ENCODE results near the gene APP. TPM values are rescaled to one million over a fixed set of nuclear protein-coding genes. Genes with fewer than 3 reads are reported as not detected.
A peak's percentile ranks its signal among the peaks of the same experiment; 100 is the strongest.
"Not testable (repeated sequence)": the region's sequence is repeated elsewhere in the genome, so short reads cannot be mapped to it uniquely, and the experiment has no call there.

APP gene
- total RNA-seq, 1 donor from 2014 or later, result 1,137 TPM

DNA sequence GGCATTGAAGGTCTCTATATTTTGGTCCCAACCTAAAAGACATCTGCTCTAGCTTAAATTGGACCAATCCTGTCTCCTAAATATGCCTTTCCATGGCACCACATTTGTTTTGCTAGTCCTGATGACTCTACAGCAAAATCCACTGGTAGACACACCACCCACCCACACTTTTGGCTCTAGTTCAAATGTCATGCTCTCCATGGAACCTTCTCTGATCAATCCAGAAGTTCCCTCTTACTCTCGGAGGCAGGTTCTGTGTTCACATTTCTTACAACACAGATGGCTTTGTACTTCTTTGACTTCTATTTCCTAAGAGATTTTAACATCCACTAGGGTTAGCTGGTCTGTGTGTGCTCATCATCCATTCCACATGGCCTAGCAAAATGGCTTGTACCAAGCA lies 151.3 kb downstream of the APP start:
- Mint-ChIP-seq H3K9me3 (ENCODE audit: unreplicated experiment) (no peaks in the 10 kb centered on the region), H3K36me3 (ENCODE audit: low read depth, unreplicated experiment) (peaks cover 32% of the 10 kb centered on the region), H3K27me3 (ENCODE audit: unreplicated experiment) (peaks cover 7% of the 10 kb centered on the region), H3K27ac (ENCODE audit: unreplicated experiment) (no peak overlapping the region), H3K4me1 (ENCODE audit: unreplicated experiment) (peaks cover 10% of the 10 kb centered on the region), H3K4me3 (ENCODE audit: unreplicated experiment) (no peak overlapping the region)
- no peak for DNase-seq (ENCODE audit: low spot score)
- TF ChIP-seq, protein P1, sequence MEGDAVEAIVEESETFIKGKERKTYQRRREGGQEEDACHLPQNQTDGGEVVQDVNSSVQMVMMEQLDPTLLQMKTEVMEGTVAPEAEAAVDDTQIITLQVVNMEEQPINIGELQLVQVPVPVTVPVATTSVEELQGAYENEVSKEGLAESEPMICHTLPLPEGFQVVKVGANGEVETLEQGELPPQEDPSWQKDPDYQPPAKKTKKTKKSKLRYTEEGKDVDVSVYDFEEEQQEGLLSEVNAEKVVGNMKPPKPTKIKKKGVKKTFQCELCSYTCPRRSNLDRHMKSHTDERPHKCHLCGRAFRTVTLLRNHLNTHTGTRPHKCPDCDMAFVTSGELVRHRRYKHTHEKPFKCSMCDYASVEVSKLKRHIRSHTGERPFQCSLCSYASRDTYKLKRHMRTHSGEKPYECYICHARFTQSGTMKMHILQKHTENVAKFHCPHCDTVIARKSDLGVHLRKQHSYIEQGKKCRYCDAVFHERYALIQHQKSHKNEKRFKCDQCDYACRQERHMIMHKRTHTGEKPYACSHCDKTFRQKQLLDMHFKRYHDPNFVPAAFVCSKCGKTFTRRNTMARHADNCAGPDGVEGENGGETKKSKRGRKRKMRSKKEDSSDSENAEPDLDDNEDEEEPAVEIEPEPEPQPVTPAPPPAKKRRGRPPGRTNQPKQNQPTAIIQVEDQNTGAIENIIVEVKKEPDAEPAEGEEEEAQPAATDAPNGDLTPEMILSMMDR (IDR thresholded peaks at IDR 0.05; ENCODE audit: unreplicated experiment), result no peak

DNA sequence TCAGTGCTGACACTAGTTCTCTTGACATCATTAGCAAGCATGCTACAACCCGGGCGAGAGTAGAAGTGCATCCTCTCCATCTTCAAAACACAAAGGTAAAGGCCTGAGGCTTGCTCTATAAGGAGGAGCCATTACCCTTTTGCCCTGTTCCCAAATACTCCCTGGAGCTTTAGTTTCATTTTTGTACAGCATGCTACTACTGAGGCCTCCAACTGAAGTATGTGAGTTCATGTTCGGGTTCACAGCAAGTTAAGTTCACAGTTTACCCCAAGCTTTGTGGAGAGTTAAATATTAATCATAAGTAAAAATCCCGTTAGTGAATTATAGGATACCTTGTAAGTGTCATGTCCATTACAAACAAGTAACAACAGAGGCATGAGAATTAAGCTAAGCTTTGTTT lies 156.6 kb downstream of the APP start:
- H3K4me1 Mint-ChIP-seq (ENCODE audit: unreplicated experiment), result peaks cover 10% of the 10 kb centered on the region
- H3K9me3 Mint-ChIP-seq (ENCODE audit: unreplicated experiment), result no peaks in the 10 kb centered on the region
- TF ChIP-seq, protein P1 (IDR thresholded peaks at IDR 0.05; ENCODE audit: unreplicated experiment), result no peak
- no peak overlapping the region for H3K4me3 Mint-ChIP-seq (ENCODE audit: unreplicated experiment)
- peaks cover 4% of the 10 kb centered on the region for H3K27me3 Mint-ChIP-seq (ENCODE audit: unreplicated experiment)
- peaks cover 16% of the 10 kb centered on the region for H3K36me3 Mint-ChIP-seq (ENCODE audit: low read depth, unreplicated experiment)
- no peak for DNase-seq (ENCODE audit: low spot score)
- H3K27ac Mint-ChIP-seq (ENCODE audit: unreplicated experiment), result no peak overlapping the region

DNA sequence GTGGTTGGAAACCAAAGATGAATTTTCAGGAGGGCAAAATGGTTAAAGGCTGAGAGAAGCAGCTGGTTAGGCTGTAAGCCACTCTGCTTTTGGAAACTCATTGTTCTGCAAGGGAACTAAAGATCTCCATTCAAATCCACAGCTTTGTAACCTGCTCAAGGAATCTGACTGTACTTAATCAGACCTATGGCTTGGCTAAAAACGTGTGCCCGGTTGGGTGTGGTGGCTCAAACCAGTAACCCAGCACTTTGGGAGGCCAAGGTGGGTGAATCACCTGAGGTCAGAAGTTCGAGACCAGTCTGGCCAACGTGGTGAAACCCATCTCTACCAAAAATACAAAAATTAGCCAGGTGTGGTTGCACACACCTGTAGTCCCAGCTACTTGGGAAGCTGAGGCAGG lies 158.1 kb downstream of the APP start:
- Mint-ChIP-seq H3K4me1 (ENCODE audit: unreplicated experiment) (peaks cover 20% of the 10 kb centered on the region), H3K36me3 (ENCODE audit: low read depth, unreplicated experiment) (peaks cover 13% of the 10 kb centered on the region), H3K27ac (ENCODE audit: unreplicated experiment) (peak overlapping the region; percentile 48)
- DNase-seq (ENCODE audit: low spot score); H3K4me3 Mint-ChIP-seq (ENCODE audit: unreplicated experiment); H3K27me3 Mint-ChIP-seq (ENCODE audit: unreplicated experiment); H3K9me3 Mint-ChIP-seq (ENCODE audit: unreplicated experiment): not testable (repeated sequence)

DNA sequence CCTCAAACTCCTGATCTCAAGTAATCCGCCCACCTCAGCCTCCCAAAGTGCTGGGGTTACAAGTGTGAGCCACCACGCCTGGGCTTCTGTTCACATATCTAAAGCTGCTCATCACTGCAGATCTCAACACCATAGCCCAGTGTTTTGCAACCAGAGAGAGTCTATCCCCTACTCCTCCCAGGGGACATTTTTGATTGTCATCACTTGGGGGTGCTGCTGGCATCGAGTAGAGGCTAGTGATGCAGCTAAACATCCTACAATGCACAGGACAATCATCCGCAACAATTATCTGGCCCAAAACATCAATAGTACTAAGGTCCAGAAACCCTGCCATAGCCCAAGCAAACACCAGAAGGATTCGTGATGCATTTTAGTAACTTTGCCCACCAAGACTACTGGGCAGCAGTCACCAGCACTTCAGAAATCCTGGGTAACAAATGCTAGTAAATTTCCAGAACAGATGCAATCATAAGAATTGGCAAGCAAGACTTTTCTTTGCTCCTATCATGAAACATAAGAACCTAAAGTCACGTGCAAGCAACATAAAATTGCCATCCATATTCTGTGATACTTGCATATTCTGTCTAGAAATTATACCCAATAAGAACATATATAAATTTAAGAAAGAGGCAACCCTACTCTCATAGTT lies 159.2 kb downstream of the APP start:
- Mint-ChIP-seq H3K4me1 (ENCODE audit: unreplicated experiment) (peaks cover 20% of the 10 kb centered on the region), H3K27ac (ENCODE audit: unreplicated experiment) (peak overlapping the region; percentile 24), H3K27me3 (ENCODE audit: unreplicated experiment) (peaks cover 4% of the 10 kb centered on the region), H3K4me3 (ENCODE audit: unreplicated experiment) (no peak overlapping the region), H3K36me3 (ENCODE audit: low read depth, unreplicated experiment) (peaks cover 13% of the 10 kb centered on the region), H3K9me3 (ENCODE audit: unreplicated experiment) (no peaks in the 10 kb centered on the region)
- DNase-seq (ENCODE audit: low spot score), result no peak
- TF ChIP-seq, protein P1 (IDR thresholded peaks at IDR 0.05; ENCODE audit: unreplicated experiment), result no peak

DNA sequence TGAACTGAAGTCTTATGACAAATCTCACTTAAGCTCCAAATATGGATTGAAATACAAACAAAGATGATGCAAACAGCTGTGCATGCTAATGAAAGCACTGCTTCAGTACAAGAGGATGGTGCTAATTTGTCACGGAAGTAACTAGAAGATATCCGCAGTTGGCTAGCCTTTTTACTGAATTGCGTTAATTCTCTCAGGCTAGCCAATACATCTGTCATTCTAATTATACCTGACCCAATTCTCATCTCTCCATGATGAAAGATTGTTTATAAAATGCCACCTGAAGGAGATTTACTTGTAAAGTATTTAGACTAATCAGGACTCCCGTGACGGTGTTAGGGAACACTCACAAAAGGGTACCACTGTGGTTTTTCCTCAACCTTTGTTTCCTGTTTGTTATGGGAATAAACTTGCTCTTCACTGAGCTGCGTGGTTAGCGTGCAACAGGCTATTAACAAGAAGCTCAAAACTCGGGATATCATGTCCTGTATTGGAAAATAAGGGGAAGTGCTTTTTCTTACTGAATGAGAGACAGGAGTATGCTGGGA lies 162.5 kb downstream of the APP start:
- Mint-ChIP-seq H3K4me1 (ENCODE audit: unreplicated experiment) (peaks cover 27% of the 10 kb centered on the region), H3K9me3 (ENCODE audit: unreplicated experiment) (no peaks in the 10 kb centered on the region), H3K4me3 (ENCODE audit: unreplicated experiment) (peak overlapping the region; percentile 4), H3K27me3 (ENCODE audit: unreplicated experiment) (peaks cover 4% of the 10 kb centered on the region), H3K36me3 (ENCODE audit: low read depth, unreplicated experiment) (peaks cover 20% of the 10 kb centered on the region), H3K27ac (ENCODE audit: unreplicated experiment) (peak overlapping the region; percentile 69)
- TF ChIP-seq, protein P1 (IDR thresholded peaks at IDR 0.05; ENCODE audit: unreplicated experiment), result no peak
- DNase-seq (ENCODE audit: low spot score), result no peak
